ENCODE data around the gene PRUNE2.

Gene PRUNE2

GRCh38 chr9:76852026-76852425, 53.9 kb downstream of the PRUNE2 start:
- POLR2A ChIA-PET = no interaction called here
- no peak for DNase-seq (ENCODE audit: low read depth, low spot score)
- no peak overlapping the region for H3K4me3 ChIP-seq (ENCODE audit: low read depth, low read length)
- CTCF ChIA-PET = no interaction called here
- TF ChIP-seq CTCF (IDR thresholded peaks at IDR 0.05; ENCODE audit: insufficient read depth, low read length, missing control alignments) = no peak

GRCh38 chr9:76846297-76846696, 59.6 kb downstream of the PRUNE2 start:
- ChIA-PET CTCF (no interaction called here), POLR2A (no interaction called here)
- no peak for DNase-seq (ENCODE audit: low read depth, low spot score)
- no peak for TF ChIP-seq CTCF (IDR thresholded peaks at IDR 0.05; ENCODE audit: insufficient read depth, low read length, missing control alignments)
- no peak overlapping the region for H3K4me3 ChIP-seq (ENCODE audit: low read depth, low read length)

- no peak for DNase-seq (ENCODE audit: low read depth, low spot score)
- no peak overlapping the region for H3K4me3 ChIP-seq (ENCODE audit: low read depth, low read length)
- ChIA-PET CTCF (interaction anchor here (0.6 kb wide), 1 partner anchor 19 kb away, joined by 3 read pairs; no protein-coding TSS in a partner anchor), POLR2A (no interaction called here)
- TF ChIP-seq CTCF (IDR thresholded peaks at IDR 0.05; ENCODE audit: insufficient read depth, low read length, missing control alignments) = no peak
Measured at GRCh38 chr9:76845254-76845653, 60.7 kb downstream of the PRUNE2 start.

- POLR2A ChIA-PET = no interaction called here
Measured at GRCh38 chr9:76835571-76836283, 70.2 kb downstream of the PRUNE2 start.

GRCh38 chr9:76828447-76828846, 77.5 kb downstream of the PRUNE2 start:
- no peak for TF ChIP-seq CTCF (IDR thresholded peaks at IDR 0.05; ENCODE audit: insufficient read depth, low read length, missing control alignments)
- DNase-seq (ENCODE audit: low read depth, low spot score) = no peak
- CTCF ChIA-PET = interaction anchor here (0.9 kb wide), 1 partner anchor 20 kb away, joined by 3 read pairs; no protein-coding TSS in a partner anchor
- POLR2A ChIA-PET = no interaction called here
- H3K4me3 ChIP-seq (ENCODE audit: low read depth, low read length) = no peak overlapping the region

More at GRCh38 chr9:76835571-76836283, 70.2 kb downstream of the PRUNE2 start:
- no peak overlapping the region for H3K4me3 ChIP-seq (ENCODE audit: low read depth, low read length)
- no peak for TF ChIP-seq CTCF (IDR thresholded peaks at IDR 0.05; ENCODE audit: insufficient read depth, low read length, missing control alignments)
- peak; percentile 84 for DNase-seq (ENCODE audit: low read depth, low spot score)
- CTCF ChIA-PET = no interaction called here

GRCh38 chr9:76827296-76828080, 78.4 kb downstream of the PRUNE2 start:
- ChIA-PET POLR2A (no interaction called here), CTCF (no interaction called here)
- H3K4me3 ChIP-seq (ENCODE audit: low read depth, low read length) = no peak overlapping the region
- TF ChIP-seq CTCF (IDR thresholded peaks at IDR 0.05; ENCODE audit: insufficient read depth, low read length, missing control alignments) = no peak
- DNase-seq (ENCODE audit: low read depth, low spot score) = no peak

All from AG04449 (cell line).